KBM-7 (cell line): ENCODE data around the gene C14orf132.

Experiments
- DNase-seq: peaks from one replicate; pipeline ENCODE4 v3.0.0-alpha.2; 2015
- in situ Hi-C: fragments of 300-500 bp; cut with MboI; formaldehyde crosslinking; loops from 2 replicates; pipeline ENCODE4 v1.14.3; 2020; ENCODE audit warnings: low sequenced_read_pairs, low pct_unique_long_range_greater_than_20kb, mixed read lengths

The C14orf132 gene

DNA sequence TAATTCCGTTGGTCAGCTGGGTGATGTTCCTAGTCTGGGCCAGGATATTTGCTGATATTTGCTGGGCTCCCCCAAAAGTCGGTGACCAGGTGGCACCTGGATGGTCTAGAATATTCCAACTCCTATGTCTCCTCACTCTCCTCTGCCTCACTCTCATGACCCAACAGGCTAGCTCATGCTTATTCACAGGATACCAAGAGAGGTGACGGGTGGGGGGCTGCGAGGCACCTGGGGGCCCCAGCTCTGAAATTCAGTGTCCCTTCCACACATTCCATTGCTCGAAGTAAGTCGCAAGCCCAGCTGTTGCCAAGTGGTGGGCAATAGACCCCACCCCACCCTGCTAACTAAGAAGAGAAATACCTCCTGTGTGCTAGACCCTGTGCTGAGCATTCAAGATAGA, 67.7 kb downstream of the C14orf132 start:
- in situ Hi-C loops = no loop called here
- no peak for DNase-seq

DNA sequence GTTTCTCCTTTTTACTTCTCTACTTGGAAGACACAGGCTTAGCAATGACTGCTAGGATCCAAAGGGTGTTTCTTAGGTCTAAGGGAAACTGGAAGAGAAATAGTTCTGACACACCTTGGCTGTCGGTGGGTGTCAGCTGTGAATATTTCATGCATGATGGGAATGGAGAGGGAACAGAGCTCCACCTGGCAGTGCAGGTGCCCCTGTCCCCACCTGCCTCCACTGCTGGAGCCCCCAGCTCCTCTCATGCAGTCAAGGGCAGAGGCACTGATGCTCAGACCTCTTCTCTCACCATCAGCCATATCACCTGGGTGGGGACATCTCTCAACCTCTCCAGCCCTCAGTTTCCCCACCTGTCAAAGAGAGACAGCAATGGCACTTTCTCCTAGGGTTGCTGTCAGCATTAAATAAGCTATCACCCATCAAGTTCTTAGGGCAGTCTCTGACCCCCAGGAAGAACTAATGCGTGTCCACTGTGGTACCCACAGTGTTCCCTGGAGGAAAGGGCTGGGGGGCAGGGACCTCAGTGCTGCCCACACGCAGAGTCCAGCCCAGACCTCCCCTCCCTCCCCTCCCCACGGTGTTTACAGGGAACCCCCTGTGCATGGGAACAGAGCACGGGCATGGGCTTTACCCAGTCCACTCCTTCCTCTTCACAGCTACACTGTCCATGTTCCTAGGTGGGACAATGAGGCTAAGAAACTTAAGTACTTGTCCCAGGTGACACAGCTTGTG, 69.1 kb downstream of the C14orf132 start:
- DNase-seq = no peak
- in situ Hi-C loops = no loop called here

DNA sequence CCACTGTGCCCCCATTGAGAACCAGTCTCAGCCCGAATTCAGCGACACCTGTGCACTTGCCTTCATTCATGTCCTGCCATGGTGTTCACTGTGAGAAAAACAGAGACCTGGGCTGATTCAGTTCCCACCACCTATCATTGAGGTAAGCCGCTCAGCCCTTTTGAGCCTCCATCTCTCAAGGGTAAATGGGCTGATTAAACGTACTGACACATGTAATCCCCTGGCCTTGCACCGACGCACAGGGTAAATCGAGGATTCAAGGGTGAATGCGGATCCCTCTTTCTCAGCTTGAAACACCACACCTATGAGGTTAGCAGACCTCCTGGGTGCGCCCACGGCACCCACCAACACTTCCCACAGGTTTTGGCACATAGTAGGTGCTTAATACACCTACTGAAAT, 69.7 kb downstream of the C14orf132 start:
- DNase-seq = no peak
- in situ Hi-C loops = no loop called here

DNA sequence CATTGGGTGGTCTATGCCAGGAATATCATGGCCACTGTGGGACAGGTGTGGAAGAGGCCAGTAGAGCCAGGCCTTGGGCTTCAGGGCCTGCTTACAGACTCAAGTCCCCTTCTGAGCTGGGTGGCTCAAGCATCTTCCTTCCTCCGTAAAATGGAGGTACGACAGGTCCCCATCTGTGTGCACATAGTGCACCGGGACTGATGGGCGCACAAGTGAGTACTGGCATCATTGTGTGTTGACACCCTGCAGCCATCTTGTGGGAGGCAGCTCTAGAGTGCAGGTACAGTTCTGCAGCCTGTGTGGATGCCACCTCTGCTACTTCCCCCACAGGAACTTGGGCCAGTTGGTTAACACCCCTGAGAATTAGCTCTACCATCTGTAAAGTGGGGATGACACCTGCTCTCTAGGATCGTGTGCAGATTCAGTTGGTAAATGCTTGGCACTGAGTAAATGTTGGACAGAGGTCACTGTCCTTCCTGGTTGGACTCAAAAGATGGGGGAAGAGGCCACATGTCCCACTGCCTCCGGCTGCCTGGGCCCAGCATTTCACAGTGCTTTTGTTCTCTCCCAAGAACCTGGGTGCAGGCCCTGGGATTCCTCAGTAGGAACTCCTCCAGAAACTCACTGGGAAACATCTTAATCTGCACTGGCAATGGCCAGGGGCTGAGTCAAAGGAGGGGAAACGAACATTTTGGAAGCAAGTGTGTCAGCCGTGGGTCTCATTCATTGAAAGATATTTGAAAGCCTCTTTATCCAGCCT, 70.6 kb downstream of the C14orf132 start:
- in situ Hi-C loops = no loop called here
- no peak for DNase-seq

DNA sequence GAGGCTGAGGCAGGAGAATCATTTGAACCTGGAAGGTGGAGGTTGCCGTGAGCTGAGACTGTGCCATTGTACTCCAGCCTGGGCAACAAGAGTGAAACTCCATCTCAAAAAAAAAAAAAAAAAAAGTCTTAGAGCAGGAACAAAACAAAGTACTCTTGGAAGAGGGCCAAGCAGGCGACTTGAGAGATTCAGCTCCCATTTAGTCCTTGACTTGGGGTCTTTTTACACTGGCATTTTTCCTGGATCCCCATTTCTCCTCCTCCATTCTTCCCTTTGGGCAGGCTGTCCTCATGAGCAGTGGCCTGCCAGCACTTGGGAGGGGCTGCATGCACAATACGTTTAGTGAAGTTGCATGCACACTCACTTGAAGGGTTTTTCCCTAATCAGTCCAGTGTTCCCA, 72.9 kb downstream of the C14orf132 start:
- in situ Hi-C loops = no loop called here
- DNase-seq = no peak

DNA sequence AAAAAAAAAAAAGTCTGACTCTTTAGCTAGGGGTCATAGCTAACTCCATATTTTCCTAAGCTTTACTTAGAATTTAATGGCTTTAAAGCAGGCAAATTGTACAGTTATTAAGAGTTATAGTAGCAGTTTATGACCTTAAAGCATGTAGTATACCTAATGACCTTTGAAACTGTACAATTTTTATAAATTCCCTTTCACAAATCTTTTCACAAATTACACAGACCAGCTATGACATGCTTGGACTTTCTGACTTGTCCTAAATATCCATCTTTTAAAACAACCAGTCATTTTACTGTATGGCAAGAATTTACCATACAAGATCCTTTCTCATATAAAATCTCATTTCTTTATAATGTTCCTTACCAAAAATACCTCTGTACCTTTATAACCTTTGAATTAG, 74.8 kb downstream of the C14orf132 start:
- in situ Hi-C loops = no loop called here
- no peak for DNase-seq

DNA sequence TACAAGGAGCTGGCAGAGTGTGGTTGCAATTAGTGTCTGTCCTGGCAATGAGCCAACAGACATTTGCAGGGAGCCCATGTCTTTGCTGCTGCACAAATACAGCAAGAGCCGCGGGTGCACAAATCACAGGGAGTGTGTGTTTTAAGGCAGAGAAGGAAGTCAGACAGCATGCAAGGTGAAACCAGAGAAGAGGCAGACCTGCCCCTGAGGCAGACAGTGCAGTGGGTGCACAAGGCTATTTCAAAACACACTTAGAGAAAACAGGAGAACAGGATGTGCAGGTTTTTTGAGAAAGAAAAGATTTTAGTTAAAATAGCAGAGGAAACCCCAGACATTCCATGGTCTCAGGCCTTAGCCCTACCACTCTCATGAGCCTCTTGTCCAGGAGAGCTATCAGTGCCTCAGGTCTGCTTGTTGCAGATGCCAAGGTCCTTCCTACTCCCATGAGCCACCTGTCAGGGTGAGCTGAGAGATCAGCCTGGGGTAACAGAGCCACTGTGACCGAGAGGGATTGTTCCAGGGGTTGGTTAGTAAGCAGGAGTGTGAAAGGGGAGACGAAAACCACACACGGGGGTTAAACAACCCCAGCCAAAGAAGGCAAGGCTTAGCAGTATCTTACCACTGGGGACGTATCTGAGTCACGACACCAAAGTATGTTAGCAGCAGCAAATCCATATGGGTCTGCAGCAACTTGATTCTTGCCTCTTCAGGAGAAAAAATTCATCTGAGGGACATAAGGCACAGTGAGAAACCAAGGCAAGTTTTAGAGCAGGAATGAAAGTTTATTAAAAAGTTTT, 78.1 kb downstream of the C14orf132 start:
- in situ Hi-C loops = no loop called here
- DNase-seq = no peak

DNA sequence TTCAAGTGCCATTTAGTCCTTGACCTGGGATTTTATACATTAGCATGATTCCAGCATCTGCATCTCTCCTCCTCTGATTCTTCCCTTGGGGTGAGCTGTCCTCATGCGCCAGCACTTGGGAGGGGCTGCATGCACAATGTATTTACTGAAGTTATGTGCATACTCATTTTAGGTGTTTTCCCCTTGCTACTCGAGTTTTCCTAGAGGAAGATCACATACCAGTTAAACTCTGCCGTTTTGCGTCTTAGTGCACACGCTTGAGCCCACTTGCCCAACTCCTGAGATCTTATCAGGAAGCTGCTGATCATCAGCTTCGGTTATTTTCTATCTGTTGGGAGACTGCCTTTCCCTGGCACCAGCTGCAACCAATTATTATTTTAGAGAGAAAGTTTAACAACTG, 78.8 kb downstream of the C14orf132 start:
- in situ Hi-C loops = no loop called here
- no peak for DNase-seq

DNA sequence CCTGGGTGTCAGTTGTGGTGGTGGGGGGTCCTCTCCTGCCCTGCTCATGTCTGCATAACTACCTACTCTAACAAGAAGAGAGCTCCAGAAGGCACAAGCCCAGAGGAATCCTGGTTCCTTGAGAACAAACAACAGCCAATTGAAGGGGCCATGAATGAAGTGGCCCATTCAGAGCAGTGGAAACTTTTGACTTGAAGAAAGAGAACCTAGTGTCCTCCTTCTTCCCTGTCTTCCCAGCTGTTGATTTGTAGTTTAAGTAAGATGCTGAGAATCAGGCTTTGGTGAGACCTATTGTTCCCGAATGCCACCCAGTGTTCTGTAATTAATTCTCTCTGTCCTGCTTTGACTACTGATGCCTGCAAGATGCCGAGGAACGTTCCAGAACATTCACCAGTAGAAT, 79.2 kb downstream of the C14orf132 start:
- in situ Hi-C loops = no loop called here
- no peak for DNase-seq

DNA sequence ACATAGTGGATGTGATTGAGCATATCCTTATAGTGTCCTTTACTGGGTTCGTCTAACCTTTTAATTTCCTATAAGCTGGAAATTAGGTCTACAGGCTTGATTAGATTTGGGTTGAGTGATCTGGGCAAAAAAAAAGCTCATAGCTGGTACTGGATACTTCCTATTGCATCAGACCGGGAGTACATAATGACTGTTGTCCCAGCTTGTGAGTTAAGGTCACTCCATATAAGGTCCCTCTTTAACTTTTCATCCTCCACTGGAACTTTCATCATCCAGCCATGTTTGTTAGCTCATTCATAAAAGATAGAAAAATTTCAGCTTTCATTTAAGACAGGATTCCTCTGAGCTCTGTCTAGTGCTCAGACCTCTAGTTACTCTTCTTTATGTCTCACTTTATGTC, 80.8 kb downstream of the C14orf132 start:
- DNase-seq = no peak
- in situ Hi-C loops = no loop called here

DNA sequence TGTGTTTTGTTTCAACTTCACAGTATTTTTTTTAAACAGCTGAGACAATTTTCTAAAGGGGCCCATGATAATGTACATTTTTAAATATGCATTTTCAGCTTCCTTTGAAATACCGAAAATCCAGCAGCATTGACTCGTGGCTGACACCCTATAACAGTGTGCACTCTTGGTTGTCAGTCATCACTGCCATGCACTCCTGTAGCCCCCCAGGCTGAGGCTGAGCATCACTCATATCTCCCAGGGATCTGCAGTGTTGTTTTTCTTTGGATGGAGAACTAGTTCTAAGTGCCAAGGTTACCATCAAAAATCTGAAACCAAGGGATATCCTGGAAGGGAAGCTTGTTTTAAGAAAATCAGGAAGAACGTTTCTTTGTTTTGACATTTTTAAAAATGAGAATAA, 81.2 kb downstream of the C14orf132 start:
- in situ Hi-C loops = no loop called here
- DNase-seq = no peak

DNA sequence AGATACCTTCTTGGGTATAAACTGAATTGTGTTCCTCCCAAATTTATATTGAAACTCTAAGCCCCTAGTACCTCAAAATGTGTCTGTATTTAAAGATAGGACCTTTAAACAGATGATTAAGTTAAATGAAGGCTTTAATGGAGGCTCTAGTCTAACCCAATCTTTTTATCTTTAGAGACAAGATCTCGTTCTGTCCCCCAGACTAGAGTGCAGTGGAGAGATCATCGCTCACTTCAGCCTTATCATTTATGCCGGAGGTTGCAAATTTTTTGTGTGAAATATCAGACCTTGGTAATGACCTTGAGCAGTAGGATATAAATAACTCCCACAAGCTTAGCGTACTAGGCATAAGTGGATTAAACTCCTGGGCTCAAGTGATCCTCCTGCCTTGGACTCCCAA, 81.8 kb downstream of the C14orf132 start:
- in situ Hi-C loops = no loop called here
- no peak for DNase-seq

DNA sequence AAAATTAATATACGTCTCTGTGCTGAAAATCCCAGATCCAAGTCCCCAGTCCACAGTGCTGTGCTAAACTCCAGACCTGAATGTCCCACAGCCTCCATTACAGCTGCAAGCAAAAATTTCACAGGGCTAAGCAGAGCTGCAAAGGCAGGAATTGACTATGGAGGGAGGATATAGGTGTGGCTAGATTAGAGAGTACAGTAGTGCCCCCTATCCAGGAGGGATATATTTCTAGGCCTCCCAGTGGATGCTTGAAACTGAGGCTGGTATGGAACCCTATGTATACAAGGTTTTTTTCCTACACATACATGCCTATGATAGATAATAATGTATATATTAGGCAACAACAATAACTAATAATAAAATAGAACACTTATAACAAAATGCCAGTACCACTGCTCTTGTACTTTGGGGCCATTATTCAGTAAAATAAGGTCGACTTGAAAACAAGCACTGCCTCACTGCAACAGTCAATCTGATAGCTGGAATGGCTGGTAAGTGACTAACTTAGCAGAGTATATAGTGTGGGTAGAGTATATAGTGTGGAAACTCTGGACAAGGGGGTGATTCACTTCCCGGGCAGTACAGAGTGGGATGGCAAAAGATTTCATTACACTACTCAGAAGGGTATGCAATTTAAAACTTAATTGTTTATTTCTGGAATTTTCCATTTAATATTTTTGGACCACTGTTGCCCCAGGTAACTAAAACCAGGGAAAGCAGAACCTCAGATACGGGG, 82.7 kb downstream of the C14orf132 start:
- no peak for DNase-seq
- in situ Hi-C loops = no loop called here

DNA sequence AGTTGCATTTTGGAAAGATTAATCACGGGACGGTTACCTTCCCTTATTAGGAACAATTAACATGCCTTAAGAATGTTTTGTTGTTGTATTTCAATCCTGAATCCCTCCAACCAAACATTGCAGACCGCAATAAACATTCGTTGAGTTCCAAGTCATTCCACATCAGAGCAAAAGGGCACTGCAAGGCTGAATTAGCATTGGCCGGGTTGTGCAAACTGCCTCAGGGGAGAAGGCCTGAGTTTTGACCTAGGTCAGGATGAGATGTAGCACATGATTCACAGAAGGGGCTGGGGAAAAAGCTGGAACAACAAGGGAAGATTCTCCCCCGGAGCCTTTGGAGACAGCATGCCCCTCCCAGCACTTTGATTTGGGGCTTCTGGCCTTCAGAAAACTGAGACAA, 83.3 kb downstream of the C14orf132 start:
- DNase-seq = no peak
- in situ Hi-C loops = no loop called here

DNA sequence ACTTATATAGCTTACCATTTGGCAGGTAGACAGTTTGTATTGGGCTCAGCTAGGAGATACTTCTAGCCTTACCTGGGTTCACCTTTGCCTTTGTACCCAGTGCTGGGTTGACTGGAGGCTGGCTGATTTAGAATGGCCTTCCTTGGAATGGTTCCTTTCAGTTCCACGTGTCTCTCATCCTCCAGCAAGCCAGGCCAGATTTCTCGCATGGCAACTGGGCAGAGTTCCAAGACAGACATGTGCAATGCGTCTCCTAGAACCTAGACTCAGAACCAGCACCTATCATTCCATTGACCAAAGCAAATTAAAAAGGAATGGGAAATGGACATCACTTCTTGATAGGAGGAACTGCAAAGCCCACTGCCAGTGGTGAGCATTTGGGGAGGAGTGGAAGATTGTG, 86.4 kb downstream of the C14orf132 start:
- DNase-seq = no peak
- in situ Hi-C loops = no loop called here

DNA sequence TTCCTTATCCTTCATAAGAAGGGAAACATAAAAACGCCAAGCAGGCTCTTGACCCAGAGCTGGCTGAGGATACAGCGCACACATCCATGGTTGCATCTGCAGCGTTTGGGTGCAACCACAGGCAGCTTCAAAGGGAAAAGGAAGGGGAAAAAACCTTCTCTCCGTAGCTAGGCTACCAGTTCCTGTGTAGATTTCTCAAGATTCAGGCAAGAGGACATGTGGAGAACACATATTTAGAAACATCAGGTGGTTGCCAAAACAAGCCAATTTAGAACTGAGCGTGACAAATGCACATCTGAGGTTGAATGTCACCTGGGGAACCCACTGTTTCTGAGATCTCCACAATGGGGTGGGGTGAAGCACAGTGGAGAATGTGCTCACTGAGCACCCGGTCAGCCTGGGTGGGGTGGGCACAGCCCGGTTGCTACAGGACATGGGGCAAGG, 87.2 kb downstream of the C14orf132 start:
- in situ Hi-C loops = no loop called here
- no peak for DNase-seq

DNA sequence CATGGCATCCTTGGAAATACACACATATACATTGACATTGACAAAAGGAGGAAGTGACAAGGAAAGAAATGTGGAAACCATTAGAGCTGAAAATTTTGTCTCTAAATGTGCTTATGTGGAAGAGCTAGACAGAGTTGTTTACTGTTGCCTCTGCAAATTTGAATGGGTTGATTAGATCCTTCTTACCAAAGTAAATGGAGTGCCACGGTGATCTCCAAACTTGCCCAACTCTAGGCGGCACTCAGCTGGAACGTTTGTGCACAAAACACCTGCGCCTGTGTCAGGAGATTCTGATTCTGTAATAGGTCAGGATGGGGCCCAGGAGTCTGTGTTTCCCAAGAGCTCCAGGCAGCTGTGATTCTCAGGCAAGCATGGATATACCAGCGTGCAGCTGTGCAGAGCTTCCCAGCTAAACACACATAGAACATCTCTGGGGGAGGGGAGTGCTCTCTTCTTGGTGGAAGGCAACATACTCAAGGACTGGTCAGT, 87.7 kb downstream of the C14orf132 start:
- DNase-seq = no peak
- in situ Hi-C loops = no loop called here

DNA sequence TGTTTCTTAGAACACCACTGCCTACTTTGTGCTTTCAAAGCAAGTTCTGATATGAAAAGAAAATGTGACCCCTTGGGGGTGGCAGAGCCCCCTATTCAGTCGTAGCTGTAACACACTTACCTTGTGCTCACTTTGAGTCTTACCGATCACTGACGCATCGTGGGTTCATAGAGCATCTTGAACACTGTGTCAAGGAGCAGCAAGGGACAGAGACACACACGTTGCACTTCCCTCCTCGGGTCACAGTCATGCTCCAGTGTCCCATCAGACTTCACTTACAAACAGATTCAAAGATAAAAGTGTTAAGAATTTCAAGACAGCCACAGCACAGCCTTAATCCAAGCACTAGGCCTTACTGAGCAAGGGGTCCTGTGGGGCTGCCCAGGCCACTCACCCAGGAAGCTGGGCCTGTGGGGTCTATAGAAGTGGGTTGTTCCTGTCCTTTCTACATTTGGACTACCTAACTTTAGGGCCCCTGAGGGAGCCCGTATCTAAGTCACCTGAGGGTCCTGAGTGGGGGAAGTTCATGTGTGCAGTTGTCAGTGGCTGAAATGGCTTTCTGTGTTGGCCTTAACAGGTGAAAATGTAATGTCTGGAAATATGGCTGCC, 90.1 kb downstream of the C14orf132 start:
- no peak for DNase-seq
- in situ Hi-C loops = no loop called here

DNA sequence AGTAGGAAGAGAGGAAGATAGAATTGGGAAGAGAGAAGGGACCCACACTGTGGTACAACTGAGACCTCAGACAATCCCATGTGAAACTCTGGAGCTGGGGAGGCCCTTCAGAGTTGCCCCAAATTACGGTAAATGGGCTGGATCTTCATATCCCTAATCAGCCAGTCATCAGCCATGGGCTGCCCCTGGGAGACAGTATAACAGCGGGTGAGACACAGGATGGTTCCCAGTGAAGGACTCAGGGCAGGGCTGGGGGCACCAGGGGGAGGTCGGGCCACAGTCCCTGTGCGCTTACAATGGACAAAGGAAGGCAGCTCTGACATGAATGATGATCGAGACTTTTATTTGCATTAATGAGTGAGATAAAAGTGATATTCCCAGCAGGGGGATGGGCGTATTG, 91.2 kb downstream of the C14orf132 start:
- in situ Hi-C loops = no loop called here
- DNase-seq = no peak
